ENCODE measurements around the gene RIMS4.

The RIMS4 gene

DNA sequence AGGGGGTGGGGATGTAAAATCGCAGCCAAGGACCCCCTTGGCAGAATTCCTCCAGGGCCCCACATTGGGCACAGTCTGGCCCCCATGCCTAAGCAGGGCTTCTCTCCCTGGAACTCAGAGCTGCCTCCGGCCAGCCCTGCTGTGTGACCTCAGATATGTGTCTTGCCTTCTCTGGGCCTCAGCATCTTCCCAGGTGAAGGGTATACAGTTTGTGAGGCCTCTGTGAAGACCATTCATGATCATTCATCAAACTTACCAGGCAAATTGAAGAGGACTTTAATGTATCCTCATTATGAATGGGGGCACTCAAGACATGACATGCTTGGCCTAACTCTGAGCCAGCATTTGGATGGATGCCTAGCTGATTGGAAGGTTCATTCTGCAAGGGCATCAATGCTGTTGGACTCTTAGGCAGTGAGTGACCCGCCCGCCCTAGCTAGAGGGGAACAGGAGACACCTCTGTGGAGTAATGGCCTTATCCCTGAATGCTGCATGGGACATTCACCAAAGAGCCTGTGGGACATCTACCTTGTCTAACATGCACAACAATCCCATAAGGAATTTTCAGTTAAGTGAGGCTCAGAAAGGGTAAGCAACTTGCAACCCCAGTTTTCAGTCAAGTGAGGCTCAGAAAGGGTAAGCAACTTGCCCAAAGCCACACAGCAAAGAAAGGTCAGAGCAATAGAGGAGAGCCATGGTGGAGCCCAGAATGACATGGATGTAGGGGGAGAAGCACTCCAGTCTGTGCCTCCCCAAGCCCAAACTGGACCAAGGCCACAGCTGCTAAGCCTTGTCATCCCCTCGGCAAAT lies 94.6 kb downstream of the RIMS4 start:
- no peak for DNase-seq

DNA sequence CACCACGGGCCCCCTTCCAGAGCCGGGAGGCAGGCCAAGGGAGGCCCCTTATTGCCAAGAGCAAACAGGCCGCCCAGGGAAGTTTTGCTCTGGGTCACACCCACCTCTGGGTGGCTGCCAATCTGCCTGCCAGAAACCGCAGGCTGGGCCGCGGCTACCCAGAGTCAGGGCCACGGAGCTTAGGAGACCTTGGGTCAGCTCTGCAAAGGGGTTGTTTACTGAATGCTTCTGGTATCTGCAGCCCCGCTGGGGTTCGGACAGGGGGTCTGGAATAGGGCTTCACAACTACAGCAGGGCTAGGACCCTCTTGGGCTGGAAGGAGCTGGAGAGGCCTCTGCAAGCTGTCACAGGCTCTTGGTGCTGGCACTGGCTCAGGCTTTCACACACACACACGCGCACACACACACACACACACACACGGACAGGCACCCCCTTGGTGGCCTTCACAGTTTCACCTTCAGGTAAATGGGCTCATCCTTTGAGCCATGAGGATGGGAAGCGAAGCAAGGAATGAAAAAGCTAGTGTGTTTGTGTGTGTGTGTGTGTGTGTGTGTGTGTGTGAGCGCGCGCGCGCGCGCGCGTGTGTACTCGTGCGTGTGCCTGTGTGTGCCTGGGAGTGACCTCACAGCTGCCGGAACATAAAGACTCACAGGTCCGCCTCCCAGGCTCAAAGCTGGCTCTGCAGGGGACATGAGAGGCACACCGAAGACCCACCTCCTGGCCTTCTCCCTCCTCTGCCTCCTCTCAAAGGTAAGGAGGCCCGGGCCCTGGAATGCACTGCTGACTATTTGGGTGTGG lies 95.4 kb downstream of the RIMS4 start, which contains the start of gene CCN5:
Gene CCN5, plus strand, starts transcription at position 669 of the 798 bp plus-strand sequence. Its CDS starts 22 bp downstream, at position 691.
- peak; percentile 61 for DNase-seq

DNA sequence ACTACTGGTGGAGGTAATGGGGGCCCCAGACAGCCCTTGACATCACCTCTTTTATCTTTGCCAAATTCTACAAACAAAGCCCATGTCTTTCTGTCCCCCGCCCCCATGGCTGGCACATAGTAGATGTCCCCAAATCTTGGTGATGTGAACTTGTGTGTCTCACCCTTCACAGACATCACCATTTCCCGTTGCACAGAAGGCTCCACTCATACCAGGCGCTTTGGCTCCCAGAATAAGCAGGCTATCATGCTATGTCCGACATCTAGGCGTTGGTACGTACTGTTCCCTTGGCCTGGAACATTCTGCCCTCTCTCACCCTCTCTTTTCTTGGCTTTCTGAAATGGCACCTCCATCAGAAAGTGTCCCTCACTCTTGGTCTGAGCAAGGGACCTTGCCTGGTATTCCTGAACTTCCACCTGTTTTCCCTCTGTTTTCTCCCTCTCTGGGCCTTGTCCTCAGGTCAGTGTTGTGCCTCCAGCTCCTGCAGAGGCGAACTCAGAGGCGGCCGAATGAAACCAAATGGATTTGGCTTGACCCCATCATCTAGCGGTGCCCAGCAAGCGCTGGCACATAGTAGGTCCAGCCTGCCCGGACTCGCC lies 96.1 kb downstream of the RIMS4 start:
- DNase-seq: no peak

DNA sequence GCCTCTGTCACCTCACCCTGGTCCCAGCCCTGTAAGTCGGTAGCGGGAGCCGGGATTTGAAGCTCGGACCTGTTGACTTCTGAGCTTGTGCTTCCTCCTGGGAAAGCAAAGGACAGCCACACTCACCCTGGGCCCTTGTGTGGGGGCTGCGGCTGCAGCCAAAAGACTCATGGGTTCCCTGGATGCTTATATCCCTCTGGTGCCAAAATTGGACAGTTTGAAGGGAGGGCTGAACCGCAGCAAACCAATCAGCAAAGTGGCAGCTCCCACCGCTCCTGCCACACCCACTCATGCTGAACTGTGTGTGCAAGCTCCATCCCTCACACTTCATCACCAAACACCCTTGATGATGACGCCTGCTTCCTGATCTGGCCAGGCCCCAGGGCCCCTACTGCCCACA lies 99.1 kb downstream of the RIMS4 start:
- no peak for DNase-seq

DNA sequence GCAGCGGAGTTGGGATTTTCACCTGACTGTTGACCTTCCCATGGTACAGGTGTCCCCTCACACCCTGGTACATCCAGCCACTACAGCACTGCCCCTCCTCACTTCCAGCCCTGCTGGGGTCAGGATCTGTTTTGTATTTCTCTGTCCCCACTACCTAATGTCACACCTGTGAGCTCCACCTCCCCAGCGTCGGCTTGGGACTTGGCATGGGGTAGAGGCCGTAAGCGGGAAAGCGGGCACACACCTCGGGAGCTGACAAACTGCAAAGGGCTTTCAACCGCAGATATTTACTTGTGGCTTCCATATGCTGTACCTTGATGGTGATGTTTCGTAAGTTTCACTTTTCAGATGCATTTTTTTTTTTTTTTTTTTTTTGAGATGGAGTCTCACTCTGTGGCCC lies 100.5 kb downstream of the RIMS4 start:
- no peak for DNase-seq

DNA sequence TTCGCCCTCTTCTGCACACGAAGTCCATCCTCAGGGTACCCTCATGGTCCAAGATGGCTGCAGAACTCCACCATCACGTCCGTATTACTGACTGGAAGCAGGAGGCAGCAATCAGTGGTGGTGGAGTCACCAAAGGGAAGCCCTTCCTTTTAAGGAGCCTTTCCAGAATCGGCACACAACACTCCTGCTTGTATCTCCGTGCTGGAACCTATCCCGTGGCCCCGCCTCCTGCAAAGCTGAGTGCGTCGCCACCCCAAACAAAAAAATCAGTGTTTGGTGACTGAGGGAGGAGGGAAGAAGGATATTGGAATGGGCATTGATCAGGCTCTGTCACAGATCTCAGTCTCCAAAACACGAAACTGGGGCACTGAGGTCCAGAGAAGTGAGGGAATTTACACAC lies 101.0 kb downstream of the RIMS4 start:
- DNase-seq: no peak

DNA sequence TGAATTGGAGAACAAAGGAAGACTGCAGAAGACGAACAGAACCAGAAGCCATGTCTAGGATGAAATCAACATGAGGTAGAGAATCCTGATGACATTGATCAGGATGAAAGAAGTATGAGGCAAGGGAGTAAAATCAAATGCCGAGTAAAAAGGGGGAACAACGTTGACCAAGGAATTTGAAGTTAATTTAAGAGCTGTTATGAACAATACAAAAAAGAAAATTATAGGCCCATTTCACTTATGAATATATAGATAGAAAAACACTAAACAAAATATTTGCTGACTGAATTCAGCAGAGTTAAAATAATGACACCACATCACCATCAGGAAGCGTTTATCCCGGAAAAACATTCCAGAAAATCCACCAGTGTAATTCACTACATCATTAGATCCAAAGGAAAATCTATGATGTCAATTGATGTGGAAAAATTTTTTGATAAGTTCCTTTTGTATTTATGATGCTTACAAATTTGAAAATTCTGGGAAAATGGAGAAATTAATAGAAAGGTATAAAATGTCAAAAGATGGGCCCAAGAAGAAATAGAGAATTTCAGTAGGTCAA lies 103.2 kb downstream of the RIMS4 start:
- DNase-seq: no peak

DNA sequence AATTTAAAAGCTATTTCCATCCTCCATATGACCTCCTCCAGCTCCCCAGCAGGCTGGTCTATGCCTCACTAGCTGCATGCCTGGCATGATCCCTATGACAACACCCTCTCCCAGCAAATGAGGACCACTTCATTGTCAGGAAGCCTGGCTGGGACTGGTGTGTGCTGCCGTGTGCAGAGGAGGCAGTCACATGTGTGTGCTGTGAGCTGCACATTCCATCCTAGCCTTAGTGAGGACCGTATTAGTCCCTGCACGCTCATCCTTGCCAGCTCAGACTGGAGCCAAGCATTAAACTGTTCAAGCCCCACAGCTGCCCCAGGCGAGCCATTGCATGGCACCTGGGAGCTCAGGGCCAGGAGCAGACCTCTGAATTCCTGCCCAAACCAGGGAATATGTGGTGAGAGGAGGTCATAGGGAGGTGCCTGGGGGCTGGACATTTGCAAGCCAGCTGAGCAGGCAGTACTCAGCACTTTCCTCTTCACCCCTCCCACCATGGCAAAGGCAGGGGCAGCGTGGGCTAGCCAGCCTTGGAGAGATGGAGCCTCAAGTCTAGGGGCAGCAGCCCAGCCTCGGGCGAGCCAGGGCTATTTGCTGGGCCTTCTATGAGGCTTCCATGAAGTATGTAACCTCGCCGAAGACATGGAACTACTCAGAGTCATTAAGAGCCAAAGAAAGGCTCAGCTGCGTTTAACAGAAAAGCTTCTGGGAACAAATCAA lies 103.9 kb downstream of the RIMS4 start:
- DNase-seq: peak; percentile 13

DNA sequence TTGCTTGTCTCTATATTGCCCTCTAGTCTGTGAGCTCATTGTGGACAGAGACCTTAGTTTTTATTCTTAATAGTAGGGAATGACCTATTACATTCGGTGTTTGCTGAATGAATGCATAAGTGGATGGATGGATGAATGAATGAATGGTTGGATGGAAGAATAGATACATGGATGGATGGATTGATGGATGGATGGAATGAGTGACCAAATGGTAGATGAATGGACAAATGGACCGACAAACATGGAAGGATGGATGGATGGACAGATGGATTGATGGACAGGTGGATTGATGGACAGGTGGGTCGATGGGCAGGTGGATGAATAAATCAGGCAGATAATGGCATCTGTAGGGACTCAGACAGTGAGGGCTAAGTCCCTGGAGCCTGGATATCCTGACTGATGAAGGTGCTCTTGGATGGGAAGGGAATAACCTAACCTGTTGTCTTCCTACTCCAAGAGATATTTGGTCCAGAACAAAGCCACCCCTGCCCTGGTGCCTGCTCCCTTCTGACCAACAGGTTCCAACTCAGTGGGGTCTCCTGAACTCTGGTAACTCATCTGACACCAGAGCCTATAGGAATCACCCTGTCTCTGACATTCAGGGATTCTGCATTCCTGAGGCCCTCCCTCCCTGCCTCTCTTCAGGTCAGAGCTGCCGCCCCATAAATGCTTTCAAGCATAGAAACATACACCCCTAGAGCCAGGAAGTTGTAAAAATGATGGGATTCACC lies 104.8 kb downstream of the RIMS4 start:
- no peak for DNase-seq

DNA sequence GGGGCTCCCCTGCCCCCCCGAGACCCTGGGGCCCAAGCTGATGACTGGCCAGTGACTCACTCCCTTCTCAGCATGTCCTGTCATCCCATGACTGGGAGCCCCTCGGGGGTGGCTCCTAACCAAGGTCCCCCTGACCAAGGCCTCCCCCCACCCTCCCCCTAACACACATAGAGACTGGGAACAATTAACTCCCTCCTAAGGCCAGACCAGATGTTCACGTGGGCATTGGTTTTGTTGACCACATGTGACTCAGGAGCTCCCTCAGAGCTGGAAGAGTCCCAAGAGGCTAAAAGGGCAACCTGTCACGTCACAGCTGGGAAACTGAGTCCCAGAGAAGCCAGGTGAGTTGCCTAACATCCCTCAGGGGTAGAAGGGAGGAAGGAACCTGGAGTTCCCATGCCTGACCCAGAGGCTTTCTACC lies 105.8 kb downstream of the RIMS4 start:
- DNase-seq: no peak

DNA sequence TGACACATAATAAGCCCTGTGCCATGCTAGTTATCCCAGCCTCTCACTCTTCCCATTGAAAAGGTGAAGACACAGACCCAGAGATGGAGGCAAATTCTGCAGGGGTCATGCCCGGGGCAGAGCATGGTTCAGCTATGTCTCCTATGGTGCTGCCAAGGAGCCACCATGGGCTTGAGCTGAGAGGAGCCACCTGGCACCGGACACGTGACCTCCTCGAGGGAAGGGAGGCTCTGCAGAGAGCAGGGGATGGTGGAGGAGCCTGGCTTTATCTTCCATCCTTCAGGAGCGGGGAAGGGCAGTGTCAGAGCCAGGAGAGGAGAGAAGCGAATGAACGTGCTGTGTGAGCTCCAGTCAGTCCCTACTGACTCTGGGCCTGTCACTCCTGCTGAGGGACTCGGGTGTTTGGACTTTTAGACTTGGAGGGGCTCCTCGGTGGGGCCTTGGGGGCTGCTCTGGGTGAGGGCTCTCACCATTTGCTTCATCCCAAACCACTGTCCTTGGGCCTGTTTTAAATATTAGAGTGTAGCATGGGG lies 106.3 kb downstream of the RIMS4 start:
- DNase-seq: no peak

DNA sequence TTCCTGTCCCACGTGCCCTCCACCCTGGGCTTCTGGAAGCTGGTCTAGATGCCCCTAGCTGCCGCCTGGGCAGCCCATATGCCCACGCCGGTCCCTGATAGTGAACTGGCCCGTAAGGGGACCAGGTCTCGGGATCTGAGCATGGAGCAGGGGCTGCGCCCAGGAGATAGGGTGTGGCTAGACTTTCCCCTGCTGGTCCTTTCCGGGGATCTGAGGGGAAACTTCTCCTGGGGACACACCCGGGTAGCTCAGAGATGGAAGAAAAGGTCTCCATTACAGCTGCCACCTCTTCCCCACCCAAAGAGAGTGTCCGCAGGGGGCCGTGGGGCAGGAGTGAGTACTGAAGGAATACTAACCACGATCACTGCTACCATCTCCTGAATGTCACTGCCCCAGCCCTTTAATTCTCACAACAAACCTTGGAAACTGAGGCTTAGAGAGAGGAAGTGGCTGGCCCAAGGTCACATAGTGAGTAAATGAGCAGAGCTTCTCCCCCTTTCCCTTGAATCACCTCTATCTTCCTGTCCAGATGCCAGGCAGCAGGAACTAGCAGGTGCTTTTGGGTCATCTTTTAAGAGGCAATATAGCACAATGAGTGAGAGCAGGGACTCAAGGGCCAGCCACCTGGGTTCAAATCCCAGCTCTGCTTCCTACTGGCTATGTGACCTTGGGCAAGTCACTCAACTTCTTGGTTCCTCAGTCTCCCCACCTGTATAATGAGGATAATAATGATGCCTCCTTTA lies 107.0 kb downstream of the RIMS4 start:
- DNase-seq: no peak

DNA sequence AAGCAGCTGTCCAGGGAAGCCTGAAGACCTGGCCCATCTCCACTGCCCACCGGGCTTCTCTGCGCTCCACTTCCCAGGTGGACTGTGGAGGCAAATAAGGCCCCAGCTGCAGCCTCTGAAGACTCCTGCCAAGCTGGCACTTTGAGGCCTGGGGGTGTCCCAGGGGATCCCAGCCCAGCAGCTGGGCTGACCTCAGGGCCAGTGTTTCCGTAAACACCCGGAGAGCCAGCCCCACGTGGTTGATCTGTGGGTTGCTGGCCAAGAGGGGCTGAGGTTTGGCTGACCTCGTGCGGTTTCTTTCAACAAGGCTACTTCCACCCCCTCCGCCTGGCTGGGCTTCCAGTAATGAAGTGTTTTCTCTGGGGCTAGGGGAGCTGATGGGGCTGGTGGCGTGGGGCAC lies 107.6 kb downstream of the RIMS4 start:
- DNase-seq: peak; percentile 52

DNA sequence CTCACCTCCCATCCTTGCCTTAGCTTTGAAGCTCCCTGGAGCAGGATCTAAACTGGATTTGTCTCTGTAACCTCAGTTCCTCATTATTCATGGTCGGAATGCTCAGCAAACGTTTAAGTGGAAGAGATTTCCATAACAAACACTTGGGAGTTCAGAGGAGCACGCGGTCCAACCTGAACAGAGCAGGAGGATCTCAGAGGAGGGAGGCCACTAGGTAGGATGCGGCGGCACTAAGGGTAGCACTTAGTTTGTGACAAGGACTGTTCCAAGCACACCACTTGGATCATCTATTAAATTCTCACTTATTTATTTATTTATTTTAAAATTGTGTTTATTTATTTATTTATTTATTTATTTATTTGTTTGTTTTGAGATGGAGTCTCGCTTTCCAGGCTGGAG lies 108.5 kb downstream of the RIMS4 start:
- peak; percentile 11 for DNase-seq
